ENCODE results near the gene OR2A2.
"Not testable (repeated sequence)": the region's sequence is repeated elsewhere in the genome, so short reads cannot be mapped to it uniquely, and the experiment has no call there.

OR2A2 gene

GRCh38 chr7:144113651-144114050, 4.3 kb downstream of the OR2A2 start:
- DNase-seq (ENCODE audit: low read depth, low spot score) = no peak
- no peak overlapping the region for H3K4me3 ChIP-seq (ENCODE audit: low read depth, low read length)
- in situ Hi-C loops (cut with HindIII; ENCODE audit: low sequenced_read_pairs) = no loop called here
- TF ChIP-seq CTCF (IDR thresholded peaks at IDR 0.05; ENCODE audit: low read depth, low read length) = no peak

GRCh38 chr7:144118341-144118740, 9.0 kb downstream of the OR2A2 start:
- in situ Hi-C loops (cut with HindIII; ENCODE audit: low sequenced_read_pairs) = no loop called here
- no peak for DNase-seq (ENCODE audit: low read depth, low spot score)
- no peak for TF ChIP-seq CTCF (IDR thresholded peaks at IDR 0.05; ENCODE audit: low read depth, low read length)
- H3K4me3 ChIP-seq (ENCODE audit: low read depth, low read length) = no peak overlapping the region

- no peak for TF ChIP-seq CTCF (IDR thresholded peaks at IDR 0.05; ENCODE audit: low read depth, low read length)
- no peak within 1 kb of the TSS for H3K4me3 ChIP-seq (ENCODE audit: low read depth, low read length)
- DNase-seq (ENCODE audit: low read depth, low spot score) = no peak
- in situ Hi-C loops (cut with HindIII; ENCODE audit: low sequenced_read_pairs) = no loop called here
Observed at GRCh38 chr7:144122876-144123275, 13.5 kb downstream of the OR2A2 start, which contains the start of gene OR2A14. OR2A14 (plus strand) TSS chr7:144123176; CDS start chr7:144129113, 5,937 bp downstream.

GRCh38 chr7:144127714-144128334, 18.4 kb downstream of the OR2A2 start:
- in situ Hi-C loops (cut with HindIII; ENCODE audit: low sequenced_read_pairs) = no loop called here
- peak; percentile 72 for DNase-seq (ENCODE audit: low read depth, low spot score)
- peak; percentile 86 for TF ChIP-seq CTCF (IDR thresholded peaks at IDR 0.05; ENCODE audit: low read depth, low read length)
- no peak overlapping the region for H3K4me3 ChIP-seq (ENCODE audit: low read depth, low read length)

GRCh38 chr7:144129601-144130000, 20.2 kb downstream of the OR2A2 start:
- in situ Hi-C loops (cut with HindIII; ENCODE audit: low sequenced_read_pairs); DNase-seq (ENCODE audit: low read depth, low spot score): not testable (repeated sequence)

GRCh38 chr7:144130730-144131129, 21.3 kb downstream of the OR2A2 start:
- in situ Hi-C loops (cut with HindIII; ENCODE audit: low sequenced_read_pairs) = no loop called here
- no peak for TF ChIP-seq CTCF (IDR thresholded peaks at IDR 0.05; ENCODE audit: low read depth, low read length)

More at GRCh38 chr7:144129601-144130000, 20.2 kb downstream of the OR2A2 start:
- not testable (repeated sequence) for H3K4me3 ChIP-seq (ENCODE audit: low read depth, low read length)

GRCh38 chr7:144132262-144132661, 22.9 kb downstream of the OR2A2 start:
- no peak for TF ChIP-seq CTCF (IDR thresholded peaks at IDR 0.05; ENCODE audit: low read depth, low read length)
- in situ Hi-C loops (cut with HindIII; ENCODE audit: low sequenced_read_pairs) = no loop called here
- no peak for DNase-seq (ENCODE audit: low read depth, low spot score)
- no peak overlapping the region for H3K4me3 ChIP-seq (ENCODE audit: low read depth, low read length)

More at GRCh38 chr7:144130730-144131129, 21.3 kb downstream of the OR2A2 start:
- H3K4me3 ChIP-seq (ENCODE audit: low read depth, low read length) = no peak overlapping the region
- no peak for DNase-seq (ENCODE audit: low read depth, low spot score)

All from astrocyte of the spinal cord (primary cell).